GM11168 (cell line): ENCODE data around the gene BMPR1A.
"Not testable (repeated sequence)": the region's sequence is repeated elsewhere in the genome, so short reads cannot be mapped to it uniquely, and the experiment has no call there.

Experiments
- in situ Hi-C: fragments of 300-500 bp; cut with MboI; formaldehyde crosslinking; loops from one replicate; pipeline ENCODE4 v1.12.0; 2022; ENCODE audit warnings: low sequenced_read_pairs; ENCODE audit not compliant: unreplicated experiment

BMPR1A gene

GRCh38 chr10:86829472-86829871, 73.1 kb downstream of the BMPR1A start:
- in situ Hi-C loops = no loop called here

- in situ Hi-C loops = no loop called here
Observed at GRCh38 chr10:86830043-86830591, 73.7 kb downstream of the BMPR1A start.

- in situ Hi-C loops = no loop called here
Observed at GRCh38 chr10:86833969-86834368, 77.5 kb downstream of the BMPR1A start.

- in situ Hi-C loops = no loop called here
Observed at GRCh38 chr10:86836044-86836443, 79.6 kb downstream of the BMPR1A start.

- in situ Hi-C loops = no loop called here
Observed at GRCh38 chr10:86837663-86838062, 81.2 kb downstream of the BMPR1A start.

GRCh38 chr10:86840498-86840897, 84.1 kb downstream of the BMPR1A start:
- in situ Hi-C loops = no loop called here

GRCh38 chr10:86846088-86846487, 89.7 kb downstream of the BMPR1A start:
- in situ Hi-C loops = no loop called here

- in situ Hi-C loops = no loop called here
Observed at GRCh38 chr10:86848747-86849146, 92.3 kb downstream of the BMPR1A start.

- in situ Hi-C loops = no loop called here
Observed at GRCh38 chr10:86849181-86849894, 92.9 kb downstream of the BMPR1A start.

- in situ Hi-C loops = no loop called here
Observed at GRCh38 chr10:86850481-86850880, 94.1 kb downstream of the BMPR1A start.

GRCh38 chr10:86851328-86852207, 95.1 kb downstream of the BMPR1A start:
- in situ Hi-C loops = no loop called here

GRCh38 chr10:86853582-86853981, 97.2 kb downstream of the BMPR1A start:
- in situ Hi-C loops = not testable (repeated sequence)

GRCh38 chr10:86855513-86855912, 99.1 kb downstream of the BMPR1A start:
- in situ Hi-C loops = no loop called here

GRCh38 chr10:86856156-86856555, 99.7 kb downstream of the BMPR1A start:
- in situ Hi-C loops = no loop called here

GRCh38 chr10:86857128-86857721, 100.8 kb downstream of the BMPR1A start:
- in situ Hi-C loops = no loop called here

GRCh38 chr10:86858011-86858410, 101.6 kb downstream of the BMPR1A start:
- in situ Hi-C loops = no loop called here

GRCh38 chr10:86861351-86861750, 104.9 kb downstream of the BMPR1A start:
- in situ Hi-C loops = no loop called here

- in situ Hi-C loops = no loop called here
Observed at GRCh38 chr10:86862373-86862772, 106.0 kb downstream of the BMPR1A start.

GRCh38 chr10:86862786-86863483, 106.5 kb downstream of the BMPR1A start:
- in situ Hi-C loops = no loop called here

GRCh38 chr10:86863484-86863842, 107.0 kb downstream of the BMPR1A start:
- in situ Hi-C loops = no loop called here
